KG1 (cell line): Measurements from ENCODE around the gene ADRM1.

Experiments
- DNase-seq: peaks from one replicate; lab custom pipeline; 2025; lab: John Stamatoyannopoulos, UW

ADRM1 gene

DNA sequence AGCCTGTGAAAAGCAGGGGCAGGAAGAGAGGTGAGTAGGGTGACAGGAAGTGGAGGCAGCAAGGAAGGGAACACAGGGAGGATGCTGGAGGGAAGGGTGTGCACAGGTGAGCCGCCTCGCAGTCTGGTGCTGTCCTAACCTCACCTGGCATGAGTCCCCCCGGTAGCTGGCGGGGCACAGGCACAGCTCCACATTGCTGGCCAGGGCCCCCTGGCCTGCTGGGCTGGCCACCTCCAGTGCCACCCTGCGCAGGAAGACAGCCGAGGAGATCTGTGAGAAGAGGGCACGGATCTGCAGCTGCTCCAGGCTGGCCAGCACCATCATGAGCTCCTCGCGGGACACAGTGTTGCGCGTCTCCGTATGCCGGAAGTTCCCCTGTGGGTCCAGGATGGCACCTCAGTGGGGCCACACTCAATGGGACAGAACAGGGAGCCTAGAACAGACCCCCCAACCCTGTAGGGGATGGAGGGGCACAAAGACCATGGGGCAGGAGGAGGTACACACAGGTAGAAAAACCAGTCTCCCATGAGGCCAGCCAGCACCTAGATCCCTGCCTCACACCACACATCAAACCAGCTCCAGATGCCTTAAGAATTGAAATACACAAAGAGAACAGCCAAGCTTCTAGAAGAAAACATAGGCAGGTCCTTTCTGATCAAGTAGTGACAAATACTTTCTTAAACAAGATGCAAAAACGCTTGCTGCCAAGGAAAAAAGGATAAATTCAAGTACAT, 22.5 kb downstream of the ADRM1 start:
- no peak for DNase-seq

- no peak for DNase-seq
Observed at GRCh38 chr20:62326559-62326958, 23.8 kb downstream of the ADRM1 start.

DNA sequence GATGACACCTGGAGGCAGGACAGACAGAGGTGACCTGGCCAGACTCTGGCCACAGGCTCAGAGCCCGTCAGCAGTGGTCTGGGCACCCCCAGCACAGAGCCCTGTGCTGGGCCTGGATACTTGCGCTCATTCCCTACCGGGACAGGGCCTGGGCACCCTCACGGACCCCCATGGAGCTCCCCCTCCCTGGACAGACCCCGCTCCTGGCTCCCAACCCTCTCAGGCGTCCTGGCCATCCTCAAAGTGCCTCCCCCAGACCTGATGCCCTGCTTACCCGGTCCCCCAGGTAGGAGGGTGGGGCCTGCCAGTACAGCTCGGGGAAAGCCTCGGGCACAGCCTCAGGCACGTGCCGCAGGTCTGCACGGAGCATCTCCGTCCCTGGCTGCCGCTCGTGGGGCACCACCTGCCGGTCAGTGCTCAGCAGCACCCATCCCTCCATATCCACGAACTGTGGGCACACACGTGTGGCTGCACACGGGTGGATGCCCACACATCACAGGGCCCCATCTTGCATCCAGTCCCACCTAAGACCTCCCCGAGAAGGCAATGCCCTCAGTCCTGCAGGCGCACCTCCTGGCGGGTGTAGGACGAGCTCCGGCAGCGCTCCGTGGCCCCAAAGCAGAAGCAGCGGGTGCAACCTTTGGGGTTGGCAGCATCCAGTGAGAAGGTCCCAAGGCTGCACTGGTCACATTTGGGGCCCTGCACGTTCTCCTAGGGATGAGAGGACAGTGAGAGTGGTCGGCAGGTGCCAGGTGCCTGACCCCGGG, 24.3 kb downstream of the ADRM1 start:
- DNase-seq: no peak

DNA sequence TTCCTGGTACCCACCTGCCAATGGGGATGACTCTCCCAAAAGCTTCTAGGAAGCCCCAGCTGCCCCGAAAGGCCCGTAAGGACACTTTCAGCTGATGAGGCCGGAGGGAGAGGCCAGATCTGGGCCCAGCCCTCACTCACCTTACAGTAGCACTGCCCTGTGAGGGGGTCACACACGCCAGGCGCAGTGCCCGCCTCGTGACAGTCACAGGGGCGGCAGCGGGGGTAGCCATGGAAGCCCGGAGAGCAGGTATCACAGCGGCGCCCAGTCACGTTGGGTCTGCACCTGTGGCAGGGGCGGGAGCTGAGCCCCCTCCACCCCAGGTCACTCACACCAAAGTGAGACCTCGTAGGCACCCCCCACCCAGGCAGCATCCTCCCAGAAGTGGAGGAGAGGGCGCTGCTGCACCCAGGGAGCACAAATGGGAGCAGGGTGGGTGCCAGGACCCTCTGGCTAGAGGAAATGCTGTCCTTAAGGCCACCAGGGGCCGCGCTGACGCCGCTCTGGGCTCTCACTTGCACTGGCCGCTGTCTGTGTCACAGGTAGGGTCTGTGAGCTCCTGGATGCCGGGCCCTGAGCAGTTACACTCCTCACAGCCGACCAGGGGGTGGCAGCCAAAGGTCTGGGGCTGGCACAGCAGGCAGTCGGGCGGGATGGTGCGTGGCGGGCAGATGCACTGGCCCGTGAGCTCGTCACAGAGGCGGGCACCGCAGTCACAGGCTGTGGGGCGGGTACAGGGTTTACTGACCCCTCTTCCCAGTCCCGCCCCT, 25.1 kb downstream of the ADRM1 start:
- DNase-seq: no peak

DNA sequence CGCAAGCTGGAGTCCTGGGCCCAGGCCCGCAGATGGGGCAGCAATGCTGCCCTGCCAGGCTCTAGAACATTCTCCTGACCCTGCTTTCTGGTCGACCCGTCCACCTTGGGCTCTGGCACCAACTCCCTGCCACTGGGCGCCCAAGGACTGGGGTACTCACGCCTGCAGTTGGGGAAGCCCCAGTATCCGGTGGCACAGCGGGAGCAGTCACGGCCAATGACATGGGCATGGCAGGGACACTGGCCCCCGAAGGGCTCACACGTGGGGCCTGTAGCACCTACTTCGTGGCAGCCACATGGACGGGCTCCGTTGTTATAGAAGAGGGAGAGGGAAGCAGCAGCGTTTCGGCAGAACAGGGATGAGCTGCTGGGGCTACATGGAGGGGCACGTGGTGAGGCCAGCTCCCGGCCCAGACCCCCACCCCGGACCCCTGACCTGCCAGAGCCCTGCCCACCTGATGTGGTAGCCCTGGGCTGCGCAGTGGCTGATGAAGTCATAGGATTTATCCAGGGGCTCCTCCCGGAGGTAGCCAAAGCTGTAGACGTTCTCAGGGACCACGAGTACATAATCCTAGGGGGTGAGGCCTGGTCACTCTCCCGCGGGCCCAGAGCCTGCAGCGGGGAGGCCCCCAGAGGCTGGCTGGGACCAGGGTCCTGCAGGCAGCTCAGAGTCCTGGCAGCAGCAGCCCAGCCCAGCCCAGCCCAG, 26.0 kb downstream of the ADRM1 start:
- DNase-seq: no peak

- no peak for DNase-seq
Observed at GRCh38 chr20:62329389-62330377, 26.9 kb downstream of the ADRM1 start.

- no peak for DNase-seq
Observed at GRCh38 chr20:62330576-62331317, 27.9 kb downstream of the ADRM1 start.

GRCh38 chr20:62331347-62331746, 28.6 kb downstream of the ADRM1 start:
- no peak for DNase-seq

DNA sequence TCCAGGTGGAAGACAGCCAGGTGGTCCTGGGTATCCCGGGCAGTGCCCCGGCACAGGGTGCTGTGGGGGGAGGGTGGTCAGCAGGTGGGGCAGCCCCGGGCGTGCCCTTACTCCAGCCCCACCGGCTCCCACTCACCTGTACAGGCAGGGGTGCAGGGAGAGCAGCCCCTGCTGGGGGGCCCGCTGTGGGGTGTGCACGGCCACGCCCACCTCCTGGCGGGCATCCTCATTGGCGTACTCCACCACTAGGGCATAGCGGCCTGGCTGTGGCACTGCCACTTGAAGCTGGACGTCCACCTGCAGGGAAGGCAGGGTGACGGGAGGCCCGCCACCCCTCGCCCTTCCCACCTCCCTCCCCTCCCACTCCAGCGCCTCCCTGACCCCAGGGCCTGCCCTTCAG, 29.6 kb downstream of the ADRM1 start:
- no peak for DNase-seq

DNA sequence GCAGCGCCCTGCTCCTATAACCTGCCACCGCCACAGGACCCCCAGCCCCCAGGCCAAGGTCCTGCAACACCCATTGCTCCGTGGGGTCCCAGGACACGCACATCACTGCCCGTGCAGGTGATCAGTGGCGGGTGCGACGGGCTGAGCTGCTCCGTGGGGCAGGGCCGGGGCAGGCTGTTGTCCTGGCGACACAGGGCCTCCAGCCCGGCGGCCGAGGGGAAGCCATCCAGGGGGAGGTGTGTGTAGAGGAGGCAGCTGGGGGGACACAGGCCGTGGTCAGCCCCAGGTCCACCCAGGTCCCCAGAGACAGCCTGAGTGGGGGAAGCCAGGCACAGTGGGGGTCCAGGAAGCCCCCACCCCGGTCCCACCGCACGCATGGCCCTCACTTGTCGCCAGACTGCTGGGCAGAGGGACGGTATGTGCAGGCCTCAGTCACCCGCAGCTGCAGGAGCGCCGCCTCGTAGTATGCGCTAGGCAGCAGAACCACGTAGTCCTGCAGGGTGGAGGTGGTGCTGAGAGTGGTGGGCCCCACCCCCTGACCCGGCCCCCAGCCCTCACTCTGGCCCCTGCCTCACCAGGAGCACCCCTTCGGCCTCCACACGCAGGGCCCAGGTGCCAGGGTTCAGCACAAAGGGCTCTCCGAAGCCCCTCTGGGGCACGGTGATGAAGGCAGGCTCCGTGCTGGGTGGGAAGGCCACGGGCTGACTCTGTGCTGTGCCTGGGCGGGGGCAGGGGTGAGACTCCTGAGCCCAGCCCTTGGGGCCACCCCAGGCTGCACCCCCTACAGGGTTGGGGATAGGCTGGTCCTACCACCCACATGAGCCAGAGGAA, 30.4 kb downstream of the ADRM1 start:
- no peak for DNase-seq

GRCh38 chr20:62333820-62334595, 31.2 kb downstream of the ADRM1 start:
- no peak for DNase-seq

DNA sequence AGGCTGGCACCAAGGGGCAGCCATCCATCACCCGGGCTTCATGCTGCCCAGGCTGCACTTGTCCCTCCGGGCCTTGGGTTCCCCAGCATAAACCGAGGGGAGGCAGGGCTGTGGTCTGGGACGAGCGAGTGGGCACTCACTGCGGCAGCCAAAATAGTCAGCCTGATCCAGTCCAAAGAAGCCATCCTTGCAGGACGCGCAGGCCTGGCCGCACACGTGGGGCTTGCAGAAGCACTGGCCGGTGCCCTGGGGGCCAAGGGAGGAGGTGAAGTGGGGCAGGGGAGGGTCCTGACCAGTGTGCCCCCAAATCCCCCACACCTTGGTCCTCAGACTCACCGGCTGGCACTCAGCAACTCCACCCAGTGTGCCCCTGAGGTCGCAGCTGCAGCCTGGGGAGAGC, 32.1 kb downstream of the ADRM1 start:
- no peak for DNase-seq

DNA sequence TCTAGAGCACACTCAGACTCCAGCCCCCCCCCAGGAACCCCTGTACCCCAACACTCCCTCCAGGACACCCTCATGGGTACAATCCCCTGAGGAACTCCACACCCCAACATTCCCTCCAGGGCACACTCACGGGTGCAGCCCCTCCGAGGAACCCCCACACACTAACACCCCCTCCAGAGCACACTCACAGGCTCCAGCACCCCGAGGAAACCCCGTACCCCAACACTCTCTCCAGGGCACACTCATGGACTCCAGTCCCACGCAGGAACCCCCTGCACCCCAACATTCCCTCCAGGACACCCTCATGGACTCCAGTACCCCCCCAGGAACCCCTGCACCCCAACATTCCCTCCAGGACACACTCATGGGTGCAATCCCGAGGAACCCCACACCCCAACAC, 32.7 kb downstream of the ADRM1 start:
- DNase-seq: no peak

DNA sequence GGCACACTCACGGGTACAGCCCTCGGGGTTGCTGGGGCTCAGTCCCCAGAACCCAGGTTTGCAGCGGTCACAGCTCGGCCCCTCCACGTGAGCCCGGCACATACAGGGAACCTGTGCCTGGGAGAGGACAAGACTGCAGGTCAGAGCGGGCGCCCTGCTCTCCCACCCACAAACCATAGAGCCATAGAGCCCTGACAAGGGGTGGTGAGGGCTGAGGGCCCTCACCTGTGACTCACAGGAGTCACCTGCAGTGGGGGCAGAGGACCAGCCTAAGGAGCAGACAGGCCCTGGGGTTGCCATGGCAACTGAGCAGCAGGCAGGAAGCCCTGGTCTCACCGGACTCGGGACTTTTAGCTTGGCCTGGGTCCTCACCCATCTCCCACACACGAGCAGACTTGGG, 33.5 kb downstream of the ADRM1 start:
- no peak for DNase-seq

- no peak for DNase-seq
Observed at GRCh38 chr20:62336775-62337557, 34.2 kb downstream of the ADRM1 start.

DNA sequence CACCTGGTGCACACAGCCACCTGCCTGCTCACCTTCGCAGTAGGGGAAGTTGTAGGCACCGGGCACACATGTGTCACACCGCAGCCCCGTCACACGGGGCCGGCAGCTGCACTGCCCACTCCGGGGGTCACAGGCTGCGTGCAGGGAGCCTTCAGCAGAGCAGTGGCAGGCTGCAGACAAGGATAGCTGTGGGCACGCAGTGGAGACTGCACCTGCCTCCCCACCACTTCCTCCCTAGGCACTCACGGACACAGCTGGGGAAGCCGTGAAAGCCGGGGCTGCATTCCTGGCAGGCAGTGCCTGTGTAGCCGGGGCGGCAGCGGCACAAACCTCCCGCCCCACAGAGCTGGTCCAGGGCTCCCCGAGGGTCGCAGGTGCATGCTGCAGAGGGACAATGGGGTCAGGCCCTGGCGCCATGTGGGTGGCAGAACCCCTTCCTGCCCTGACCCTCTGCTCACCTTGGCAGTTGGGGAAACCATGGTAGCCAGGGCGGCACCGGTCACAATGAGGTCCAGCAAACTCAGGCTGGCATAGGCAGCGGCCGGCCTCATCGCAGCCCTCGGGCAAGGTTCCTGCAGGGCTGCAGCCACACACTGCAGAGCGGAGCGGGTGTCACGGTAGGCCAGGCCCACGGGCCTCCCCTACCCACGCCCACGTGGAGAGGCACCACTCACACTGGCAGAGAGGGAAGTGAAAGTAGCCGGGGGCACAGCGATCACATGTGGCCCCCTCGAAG, 34.9 kb downstream of the ADRM1 start:
- DNase-seq: no peak

DNA sequence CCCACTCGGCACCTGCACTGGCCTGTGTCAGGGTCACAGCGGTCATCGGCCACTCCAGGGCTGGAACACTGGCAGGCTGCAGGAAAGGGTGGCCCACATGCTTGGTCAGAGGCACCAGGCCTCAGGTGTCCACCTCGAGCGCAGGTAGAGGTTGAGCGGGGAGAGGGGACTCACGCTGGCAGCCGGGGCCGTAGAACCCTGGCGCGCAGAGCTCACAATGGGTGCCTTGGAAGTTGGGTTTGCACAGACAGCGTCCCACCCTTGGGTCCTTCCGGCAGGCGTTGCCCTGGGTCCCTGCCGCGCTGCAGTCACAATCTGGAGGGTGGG, 35.5 kb downstream of the ADRM1 start:
- no peak for DNase-seq
